ENCODE data around the gene SESN1.
"Not testable (repeated sequence)": the region's sequence is repeated elsewhere in the genome, so short reads cannot be mapped to it uniquely, and the experiment has no call there.

DNA sequence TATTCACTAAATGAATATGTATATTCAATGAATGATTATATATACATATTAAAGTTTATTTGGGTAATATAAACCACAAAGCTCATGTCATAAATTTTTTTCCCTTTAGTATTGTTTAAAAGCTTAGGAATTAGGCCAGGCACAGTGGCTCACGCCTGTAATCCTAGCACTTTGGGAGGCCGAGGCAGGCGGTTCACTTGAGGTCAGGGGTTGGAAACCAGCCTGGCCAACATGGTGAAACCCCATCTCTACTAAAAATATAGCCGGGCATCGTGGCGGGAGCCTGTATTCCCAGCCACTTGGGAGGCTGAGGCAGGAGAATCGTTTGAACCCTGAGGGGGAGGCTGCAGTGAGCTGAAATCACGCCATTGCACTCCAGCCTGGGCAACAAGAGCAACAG is 10.5 kb downstream of the SESN1 start:
- TF ChIP-seq POLR2A (IDR thresholded peaks at IDR 0.05) = not testable (repeated sequence)
- TF ChIP-seq, protein P1, sequence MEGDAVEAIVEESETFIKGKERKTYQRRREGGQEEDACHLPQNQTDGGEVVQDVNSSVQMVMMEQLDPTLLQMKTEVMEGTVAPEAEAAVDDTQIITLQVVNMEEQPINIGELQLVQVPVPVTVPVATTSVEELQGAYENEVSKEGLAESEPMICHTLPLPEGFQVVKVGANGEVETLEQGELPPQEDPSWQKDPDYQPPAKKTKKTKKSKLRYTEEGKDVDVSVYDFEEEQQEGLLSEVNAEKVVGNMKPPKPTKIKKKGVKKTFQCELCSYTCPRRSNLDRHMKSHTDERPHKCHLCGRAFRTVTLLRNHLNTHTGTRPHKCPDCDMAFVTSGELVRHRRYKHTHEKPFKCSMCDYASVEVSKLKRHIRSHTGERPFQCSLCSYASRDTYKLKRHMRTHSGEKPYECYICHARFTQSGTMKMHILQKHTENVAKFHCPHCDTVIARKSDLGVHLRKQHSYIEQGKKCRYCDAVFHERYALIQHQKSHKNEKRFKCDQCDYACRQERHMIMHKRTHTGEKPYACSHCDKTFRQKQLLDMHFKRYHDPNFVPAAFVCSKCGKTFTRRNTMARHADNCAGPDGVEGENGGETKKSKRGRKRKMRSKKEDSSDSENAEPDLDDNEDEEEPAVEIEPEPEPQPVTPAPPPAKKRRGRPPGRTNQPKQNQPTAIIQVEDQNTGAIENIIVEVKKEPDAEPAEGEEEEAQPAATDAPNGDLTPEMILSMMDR (IDR thresholded peaks at IDR 0.05) = not testable (repeated sequence)

All from right lobe of liver (tissue), 4 donors.